ENCODE measurements around the gene TUBA4B.

Gene TUBA4B

GRCh38 chr2:219209236-219210195, 43.5 kb upstream of the TUBA4B start:
- H3K36me3 ChIP-seq (ENCODE audit: insufficient read depth, low read length): peaks cover 59% of the 10 kb centered on the region

GRCh38 chr2:219210196-219210885, 42.7 kb upstream of the TUBA4B start:
- Histone ChIP-seq H3K27ac (peak overlapping the region; percentile 25; the same call in 1 of the 2 replicates), H3K36me3 (ENCODE audit: insufficient read depth, low read length) (peaks cover 68% of the 10 kb centered on the region), H3K4me3 (no peak overlapping the region), H3K9ac (ENCODE audit: insufficient read length) (no peak overlapping the region), H3K9me3 (ENCODE audit: low read depth, low read length) (no peaks in the 10 kb centered on the region)
- TF ChIP-seq POLR2AphosphoS5 (IDR thresholded peaks at IDR 0.05; ENCODE audit: borderline replicate concordance, low read depth, low read length) (no peak), EZH2 (IDR thresholded peaks at IDR 0.05) (no peak), FOXP2 (optimal IDR thresholded peaks at IDR 0.05; ENCODE audit: control extremely low read depth, extremely low read length, insufficient read depth) (no peak)
- no peak for DNase-seq (ENCODE audit: low read depth, low spot score)

More at GRCh38 chr2:219209236-219210195, 43.5 kb upstream of the TUBA4B start:
- Histone ChIP-seq H3K4me3 (no peak overlapping the region), H3K9ac (ENCODE audit: insufficient read length) (no peak overlapping the region), H3K9me3 (ENCODE audit: low read depth, low read length) (no peaks in the 10 kb centered on the region), H3K27ac (peak overlapping the region; percentile 68)
- no peak for DNase-seq (ENCODE audit: low read depth, low spot score)
- TF ChIP-seq FOXP2 (optimal IDR thresholded peaks at IDR 0.05; ENCODE audit: control extremely low read depth, extremely low read length, insufficient read depth) (no peak), POLR2AphosphoS5 (IDR thresholded peaks at IDR 0.05; ENCODE audit: borderline replicate concordance, low read depth, low read length) (peak; percentile 36; the same call in 1 of the 2 replicates)

- Histone ChIP-seq H3K36me3 (ENCODE audit: insufficient read depth, low read length) (peaks cover 73% of the 10 kb centered on the region), H3K27ac (no peak overlapping the region), H3K9ac (ENCODE audit: insufficient read length) (no peak overlapping the region), H3K4me3 (no peak overlapping the region), H3K9me3 (ENCODE audit: low read depth, low read length) (no peaks in the 10 kb centered on the region)
- no peak for DNase-seq (ENCODE audit: low read depth, low spot score)
- TF ChIP-seq EZH2 (IDR thresholded peaks at IDR 0.05) (no peak), FOXP2 (optimal IDR thresholded peaks at IDR 0.05; ENCODE audit: control extremely low read depth, extremely low read length, insufficient read depth) (no peak), POLR2AphosphoS5 (IDR thresholded peaks at IDR 0.05; ENCODE audit: borderline replicate concordance, low read depth, low read length) (no peak)
These were observed 42.1 kb upstream of the TUBA4B start for GRCh38 chr2:219210886-219211362.

- DNase-seq (ENCODE audit: low read depth, low spot score): no peak
- Histone ChIP-seq H3K36me3 (ENCODE audit: insufficient read depth, low read length) (peaks cover 85% of the 10 kb centered on the region), H3K27ac (no peak overlapping the region)
These were observed 40.0 kb upstream of the TUBA4B start for GRCh38 chr2:219213026-219213415.

GRCh38 chr2:219213486-219214071, 39.5 kb upstream of the TUBA4B start:
- no peak overlapping the region for H3K4me3 ChIP-seq
- H3K9ac ChIP-seq (ENCODE audit: insufficient read length): no peak overlapping the region
- H3K36me3 ChIP-seq (ENCODE audit: insufficient read depth, low read length): peaks cover 80% of the 10 kb centered on the region
- no peak overlapping the region for H3K27ac ChIP-seq
- no peak for TF ChIP-seq EZH2 (IDR thresholded peaks at IDR 0.05)
- TF ChIP-seq POLR2AphosphoS5 (IDR thresholded peaks at IDR 0.05; ENCODE audit: borderline replicate concordance, low read depth, low read length): peak; percentile 37; the same call in 1 of the 2 replicates
- H3K9me3 ChIP-seq (ENCODE audit: low read depth, low read length): no peaks in the 10 kb centered on the region
- DNase-seq (ENCODE audit: low read depth, low spot score): no peak

More at GRCh38 chr2:219213026-219213415, 40.0 kb upstream of the TUBA4B start:
- Histone ChIP-seq H3K9me3 (ENCODE audit: low read depth, low read length) (no peaks in the 10 kb centered on the region), H3K4me3 (no peak overlapping the region), H3K9ac (ENCODE audit: insufficient read length) (no peak overlapping the region)
- TF ChIP-seq POLR2AphosphoS5 (IDR thresholded peaks at IDR 0.05; ENCODE audit: borderline replicate concordance, low read depth, low read length) (no peak), FOXP2 (optimal IDR thresholded peaks at IDR 0.05; ENCODE audit: control extremely low read depth, extremely low read length, insufficient read depth) (no peak), EZH2 (IDR thresholded peaks at IDR 0.05) (no peak)

- H3K9ac ChIP-seq (ENCODE audit: insufficient read length): no peak overlapping the region
- no peaks in the 10 kb centered on the region for H3K9me3 ChIP-seq (ENCODE audit: low read depth, low read length)
- peaks cover 74% of the 10 kb centered on the region for H3K36me3 ChIP-seq (ENCODE audit: insufficient read depth, low read length)
- no peak for DNase-seq (ENCODE audit: low read depth, low spot score)
- TF ChIP-seq FOXP2 (optimal IDR thresholded peaks at IDR 0.05; ENCODE audit: control extremely low read depth, extremely low read length, insufficient read depth): no peak
- no peak for TF ChIP-seq EZH2 (IDR thresholded peaks at IDR 0.05)
- no peak for TF ChIP-seq POLR2AphosphoS5 (IDR thresholded peaks at IDR 0.05; ENCODE audit: borderline replicate concordance, low read depth, low read length)
- no peak overlapping the region for H3K4me3 ChIP-seq
- no peak overlapping the region for H3K27ac ChIP-seq
These were observed 38.9 kb upstream of the TUBA4B start for GRCh38 chr2:219214141-219214540.

GRCh38 chr2:219214786-219215185, 38.3 kb upstream of the TUBA4B start:
- Histone ChIP-seq H3K36me3 (ENCODE audit: insufficient read depth, low read length) (peaks cover 68% of the 10 kb centered on the region), H3K4me3 (no peak overlapping the region), H3K27ac (no peak overlapping the region), H3K9ac (ENCODE audit: insufficient read length) (no peak overlapping the region), H3K9me3 (ENCODE audit: low read depth, low read length) (no peaks in the 10 kb centered on the region)
- TF ChIP-seq FOXP2 (optimal IDR thresholded peaks at IDR 0.05; ENCODE audit: control extremely low read depth, extremely low read length, insufficient read depth) (no peak), EZH2 (IDR thresholded peaks at IDR 0.05) (no peak), POLR2AphosphoS5 (IDR thresholded peaks at IDR 0.05; ENCODE audit: borderline replicate concordance, low read depth, low read length) (no peak)
- DNase-seq (ENCODE audit: low read depth, low spot score): no peak
